ENCODE data around the gene ASB18.

ASB18 gene

DNA sequence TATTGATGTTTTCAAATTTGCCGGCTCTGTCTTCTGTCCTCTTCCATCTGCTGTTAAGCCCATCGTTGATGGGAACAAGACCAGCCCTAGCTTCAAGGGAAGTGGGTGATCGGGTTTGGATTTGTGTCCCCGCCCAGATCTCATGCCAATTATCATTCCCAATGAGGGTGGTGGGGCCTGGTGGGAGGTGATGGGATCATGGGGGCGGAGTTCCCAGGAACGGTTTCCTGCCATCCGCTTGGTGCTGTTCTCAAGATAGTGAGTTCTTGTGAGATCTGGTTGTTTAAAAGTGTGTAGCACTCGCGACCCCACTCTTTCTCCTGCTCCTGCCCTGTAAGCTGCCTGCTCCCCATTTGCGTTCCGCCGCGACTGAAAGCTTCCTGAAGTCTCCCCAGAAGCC lies 9.5 kb downstream of the ASB18 start:
- no peak overlapping the region for H3K4me3 ChIP-seq (ENCODE audit: control insufficient read depth, low read depth, low read length)
- no peak for TF ChIP-seq CTCF (conservative IDR thresholded peaks at IDR 0.05; ENCODE audit: control insufficient read depth, insufficient read depth, low read depth, low read length)
- no peak for DNase-seq (ENCODE audit: low read depth)

- H3K4me3 ChIP-seq (ENCODE audit: control insufficient read depth, low read depth, low read length), result no peak overlapping the region
- TF ChIP-seq CTCF (conservative IDR thresholded peaks at IDR 0.05; ENCODE audit: control insufficient read depth, insufficient read depth, low read depth, low read length), result no peak
These were observed 10.2 kb downstream of the ASB18 start for GRCh38 chr2:236254001-236254400.

DNA sequence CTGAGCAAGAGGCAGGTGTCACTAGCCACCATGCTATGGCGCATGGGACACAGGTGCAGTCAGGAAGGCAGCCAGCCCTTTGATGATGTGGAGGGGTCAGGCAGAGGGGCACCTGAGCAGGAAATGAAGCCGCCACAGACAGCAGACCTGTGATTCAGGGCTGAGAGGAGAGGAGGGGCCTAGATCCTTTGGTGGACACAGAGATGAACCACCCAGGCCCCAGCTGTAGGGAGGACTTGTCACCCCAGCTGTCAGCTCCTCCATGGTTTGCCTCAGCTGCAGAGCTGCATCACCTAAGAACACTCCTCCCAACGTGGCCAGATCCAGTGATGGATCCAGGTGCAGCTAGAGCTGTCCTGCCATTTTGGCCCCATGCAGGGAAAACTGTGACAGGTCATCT lies 11.6 kb downstream of the ASB18 start:
- H3K4me3 ChIP-seq (ENCODE audit: control insufficient read depth, low read depth, low read length), result no peak overlapping the region
- no peak for DNase-seq (ENCODE audit: low read depth)
- TF ChIP-seq CTCF (conservative IDR thresholded peaks at IDR 0.05; ENCODE audit: control insufficient read depth, insufficient read depth, low read depth, low read length), result no peak

More at GRCh38 chr2:236254001-236254400, 10.2 kb downstream of the ASB18 start:
- no peak for DNase-seq (ENCODE audit: low read depth)

DNA sequence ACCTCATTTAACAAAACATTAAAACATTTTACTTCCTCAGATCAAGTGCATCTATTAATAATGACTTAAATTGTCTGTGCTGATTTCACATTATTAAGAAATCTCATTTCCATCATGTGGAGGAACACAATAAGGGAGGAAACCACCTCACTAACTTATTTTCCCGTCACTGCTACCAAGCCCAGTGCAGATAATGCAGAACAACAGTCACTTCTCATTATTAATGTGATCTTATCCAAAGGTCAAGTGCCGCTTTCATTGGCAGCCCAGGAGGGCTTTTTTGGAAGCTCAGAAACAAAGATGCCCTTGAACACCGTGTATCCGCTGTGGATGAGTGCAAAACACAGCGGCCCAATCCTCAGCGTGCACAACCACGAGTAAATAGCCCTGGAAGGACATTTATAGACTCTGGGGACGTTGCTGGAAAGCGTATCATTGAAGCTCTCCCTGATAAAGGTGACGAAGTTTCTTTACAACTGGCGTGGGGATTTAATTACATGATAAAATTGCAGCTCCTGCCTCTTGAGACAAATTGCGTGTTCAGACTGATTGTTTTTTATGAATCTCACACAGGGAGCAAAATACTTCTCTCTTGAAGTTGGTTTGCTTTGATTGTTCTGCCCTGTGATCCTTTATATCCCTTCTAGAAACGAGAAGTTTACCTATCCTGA lies 13.2 kb downstream of the ASB18 start:
- no peak overlapping the region for H3K4me3 ChIP-seq (ENCODE audit: control insufficient read depth, low read depth, low read length)
- TF ChIP-seq CTCF (conservative IDR thresholded peaks at IDR 0.05; ENCODE audit: control insufficient read depth, insufficient read depth, low read depth, low read length), result no peak
- no peak for DNase-seq (ENCODE audit: low read depth)

DNA sequence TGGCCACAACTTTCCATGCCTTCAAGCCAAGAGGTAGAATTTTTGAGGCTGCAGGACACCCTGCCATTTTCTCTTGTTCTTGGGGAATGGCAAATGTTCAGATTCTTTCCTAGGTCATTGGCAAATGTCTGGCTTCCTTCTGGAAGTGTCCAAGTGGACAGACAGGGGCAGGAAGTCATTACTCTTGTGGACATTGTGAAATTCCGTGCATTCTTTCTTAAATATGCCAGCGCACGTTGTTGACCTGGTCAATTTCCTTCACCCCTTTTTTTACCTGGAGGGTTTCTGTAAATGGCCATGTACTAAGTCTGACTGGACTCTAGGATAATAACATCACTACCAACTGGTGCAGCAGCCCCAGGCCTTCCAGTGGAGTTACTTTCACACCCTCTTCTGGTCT lies 13.9 kb downstream of the ASB18 start:
- no peak for DNase-seq (ENCODE audit: low read depth)
- TF ChIP-seq CTCF (conservative IDR thresholded peaks at IDR 0.05; ENCODE audit: control insufficient read depth, insufficient read depth, low read depth, low read length), result no peak
- no peak overlapping the region for H3K4me3 ChIP-seq (ENCODE audit: control insufficient read depth, low read depth, low read length)

DNA sequence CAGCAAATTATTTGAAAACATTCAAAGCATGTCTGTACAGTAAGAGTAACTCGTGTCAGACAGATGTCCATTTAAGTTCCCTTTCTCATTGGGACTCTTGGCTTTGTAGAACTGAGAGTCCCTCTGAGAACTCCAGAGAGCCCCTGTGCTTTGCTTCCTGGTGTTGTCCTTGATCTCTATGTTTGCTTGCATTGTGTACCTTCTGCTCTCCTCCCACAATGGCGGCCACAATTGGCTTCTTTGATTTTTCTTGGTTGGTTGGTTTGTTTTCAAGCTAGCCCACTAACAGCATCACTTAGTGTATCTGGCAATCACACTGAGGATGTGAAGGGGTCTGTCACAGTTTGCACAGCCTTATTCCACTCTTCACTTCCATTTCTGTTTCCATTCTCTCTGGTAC lies 15.1 kb downstream of the ASB18 start:
- DNase-seq (ENCODE audit: low read depth), result no peak
- TF ChIP-seq CTCF (conservative IDR thresholded peaks at IDR 0.05; ENCODE audit: control insufficient read depth, insufficient read depth, low read depth, low read length), result no peak
- H3K4me3 ChIP-seq (ENCODE audit: control insufficient read depth, low read depth, low read length), result no peak overlapping the region

Data from fibroblast of mammary gland (primary cell).